ENCODE data around the gene ELF2.

DNA sequence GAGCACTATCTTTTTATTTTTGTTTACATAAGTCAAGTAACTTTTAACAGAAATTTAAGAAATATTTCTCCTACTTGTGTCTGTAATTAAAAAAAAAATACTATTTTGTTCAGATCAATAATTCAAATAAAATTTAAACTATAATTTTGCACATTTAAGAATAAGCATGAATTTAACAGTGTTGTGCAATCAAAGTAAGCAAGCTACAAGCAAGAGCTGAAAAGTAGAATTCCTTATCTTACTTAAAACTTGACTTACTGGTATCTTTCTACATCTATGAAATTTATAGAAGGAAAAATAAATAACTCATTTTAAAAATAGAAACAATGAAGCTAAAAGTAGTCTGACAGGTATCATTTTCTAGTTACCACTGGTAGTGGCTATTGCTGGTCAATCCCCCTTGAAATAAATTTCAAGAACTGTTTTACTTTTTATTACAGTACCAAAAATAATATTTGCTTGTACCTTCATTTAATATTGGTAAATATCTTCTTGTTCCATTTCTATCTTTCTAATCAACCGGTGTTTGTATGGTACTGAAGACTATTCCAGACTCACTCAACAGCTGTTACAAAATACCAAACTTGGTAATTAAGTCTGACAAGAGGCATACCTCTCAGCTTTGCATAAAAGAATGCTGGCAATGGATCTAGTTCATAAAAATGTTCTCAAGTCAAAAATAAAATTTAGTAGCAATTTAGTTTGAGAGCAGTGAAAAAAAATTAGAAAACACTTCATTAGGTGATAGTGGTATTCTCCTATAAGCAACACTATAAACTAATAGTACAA is 99.3 kb downstream of the ELF2 start:
- TF ChIP-seq CTCF (IDR thresholded peaks at IDR 0.05; ENCODE audit: poor library complexity) (no peak), EZH2 (IDR thresholded peaks at IDR 0.05; ENCODE audit: borderline replicate concordance) (no peak), EZH2phosphoT487 (IDR thresholded peaks at IDR 0.05; ENCODE audit: low read depth, severe bottlenecking, unreplicated experiment) (no peak)

Data from hepatocyte (in vitro differentiated cells).